Tibial nerve (tissue), 4 donors: ENCODE measurements around the gene NEB.
"Not testable (repeated sequence)": the region's sequence is repeated elsewhere in the genome, so short reads cannot be mapped to it uniquely, and the experiment has no call there.

ENCODE experiments used
- EP300 ChIP-seq, 2 donors: sonication (generic); formaldehyde crosslinking; IDR thresholded peaks; one replicate each; pipeline ENCODE4 v1.6.1; 2017; ENCODE audit warnings: antibody characterized with exemption in 2 of 2, mild to moderate bottlenecking in 1 of 2
- POLR2A ChIP-seq, 2 donors: fragments of 450-650 bp; IDR thresholded peaks; one replicate each; pipeline ENCODE4 v1.6.1; 2017; ENCODE audit warnings: antibody characterized with exemption in 2 of 2, mild to moderate bottlenecking in 2 of 2, moderate library complexity in 2 of 2
- TF ChIP-seq, protein P1 (sequence below), 5 experiments: fragments of 200-600 bp in 3 of 5; fragments of 450-650 bp in 2 of 5; sonication (generic) in 3 of 5; IDR thresholded peaks; one replicate each; pipeline ENCODE4 v1.5.1; 2016 to 2019; ENCODE audit warnings: antibody characterized with exemption in 5 of 5, mild to moderate bottlenecking in 3 of 5, moderate library complexity in 2 of 5

DNA sequence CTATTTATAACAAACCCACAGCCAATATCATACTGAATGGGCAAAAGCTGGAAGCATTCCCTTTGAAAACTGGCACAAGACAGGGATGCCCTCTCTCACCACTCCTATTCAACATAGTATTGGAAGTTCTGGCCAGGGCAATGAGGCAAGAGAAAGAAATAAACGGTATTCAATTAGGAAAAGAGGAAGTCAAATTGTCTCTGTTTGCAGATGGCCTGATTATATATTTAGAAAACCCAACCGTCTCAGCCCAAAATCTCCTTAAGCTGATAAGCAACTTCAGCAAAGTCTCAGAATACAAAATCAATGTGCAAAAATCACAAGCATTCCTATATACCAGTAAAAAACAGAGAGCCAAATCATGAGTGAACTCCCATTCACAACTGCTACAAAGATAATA is 176.4 kb downstream of the NEB start:
- TF ChIP-seq, protein P1, sequence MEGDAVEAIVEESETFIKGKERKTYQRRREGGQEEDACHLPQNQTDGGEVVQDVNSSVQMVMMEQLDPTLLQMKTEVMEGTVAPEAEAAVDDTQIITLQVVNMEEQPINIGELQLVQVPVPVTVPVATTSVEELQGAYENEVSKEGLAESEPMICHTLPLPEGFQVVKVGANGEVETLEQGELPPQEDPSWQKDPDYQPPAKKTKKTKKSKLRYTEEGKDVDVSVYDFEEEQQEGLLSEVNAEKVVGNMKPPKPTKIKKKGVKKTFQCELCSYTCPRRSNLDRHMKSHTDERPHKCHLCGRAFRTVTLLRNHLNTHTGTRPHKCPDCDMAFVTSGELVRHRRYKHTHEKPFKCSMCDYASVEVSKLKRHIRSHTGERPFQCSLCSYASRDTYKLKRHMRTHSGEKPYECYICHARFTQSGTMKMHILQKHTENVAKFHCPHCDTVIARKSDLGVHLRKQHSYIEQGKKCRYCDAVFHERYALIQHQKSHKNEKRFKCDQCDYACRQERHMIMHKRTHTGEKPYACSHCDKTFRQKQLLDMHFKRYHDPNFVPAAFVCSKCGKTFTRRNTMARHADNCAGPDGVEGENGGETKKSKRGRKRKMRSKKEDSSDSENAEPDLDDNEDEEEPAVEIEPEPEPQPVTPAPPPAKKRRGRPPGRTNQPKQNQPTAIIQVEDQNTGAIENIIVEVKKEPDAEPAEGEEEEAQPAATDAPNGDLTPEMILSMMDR (IDR thresholded peaks at IDR 0.05), result not testable (repeated sequence)
- TF ChIP-seq POLR2A, EP300 (IDR thresholded peaks at IDR 0.05): not testable (repeated sequence)
